ENCODE measurements around the gene TMEM98.
"Not testable (repeated sequence)": the region's sequence is repeated elsewhere in the genome, so short reads cannot be mapped to it uniquely, and the experiment has no call there.

The TMEM98 gene

GRCh38 chr17:32917842-32918241 is 10.1 kb upstream of the TMEM98 start:
- Histone ChIP-seq H3K4me1 (ENCODE audit: control insufficient read depth, insufficient read depth, low read length) (no peaks in the 10 kb centered on the region), H3K9ac (ENCODE audit: low read depth, low read length) (no peak overlapping the region), H3K36me3 (ENCODE audit: control insufficient read depth, insufficient read depth, low read length) (no peaks in the 10 kb centered on the region), H3K27me3 (ENCODE audit: control insufficient read depth, insufficient read depth, low read length) (no peaks in the 10 kb centered on the region), H3K4me3 (ENCODE audit: low read depth, low read length) (no peak overlapping the region), H3K9me3 (ENCODE audit: control insufficient read depth, insufficient read depth, low read length) (no peaks in the 10 kb centered on the region)

- H3K9ac ChIP-seq (ENCODE audit: low read depth, low read length); H3K4me1 ChIP-seq (ENCODE audit: control insufficient read depth, insufficient read depth, low read length); H3K4me3 ChIP-seq (ENCODE audit: low read depth, low read length); H3K36me3 ChIP-seq (ENCODE audit: control insufficient read depth, insufficient read depth, low read length); H3K27me3 ChIP-seq (ENCODE audit: control insufficient read depth, insufficient read depth, low read length); H3K9me3 ChIP-seq (ENCODE audit: control insufficient read depth, insufficient read depth, low read length): not testable (repeated sequence)
These were observed 8.1 kb upstream of the TMEM98 start for GRCh38 chr17:32919876-32920275.

- Histone ChIP-seq H3K4me1 (ENCODE audit: control insufficient read depth, insufficient read depth, low read length) (no peaks in the 10 kb centered on the region), H3K9me3 (ENCODE audit: control insufficient read depth, insufficient read depth, low read length) (no peaks in the 10 kb centered on the region), H3K36me3 (ENCODE audit: control insufficient read depth, insufficient read depth, low read length) (no peaks in the 10 kb centered on the region), H3K4me3 (ENCODE audit: low read depth, low read length) (no peak overlapping the region), H3K9ac (ENCODE audit: low read depth, low read length) (no peak overlapping the region), H3K27me3 (ENCODE audit: control insufficient read depth, insufficient read depth, low read length) (no peaks in the 10 kb centered on the region)
These were observed 7.7 kb upstream of the TMEM98 start for GRCh38 chr17:32920293-32920692.

GRCh38 chr17:32921017-32921416 is 6.9 kb upstream of the TMEM98 start:
- H3K9ac ChIP-seq (ENCODE audit: low read depth, low read length): no peak overlapping the region
- H3K4me1 ChIP-seq (ENCODE audit: control insufficient read depth, insufficient read depth, low read length): no peaks in the 10 kb centered on the region
- H3K27me3 ChIP-seq (ENCODE audit: control insufficient read depth, insufficient read depth, low read length): no peaks in the 10 kb centered on the region
- no peaks in the 10 kb centered on the region for H3K9me3 ChIP-seq (ENCODE audit: control insufficient read depth, insufficient read depth, low read length)
- H3K36me3 ChIP-seq (ENCODE audit: control insufficient read depth, insufficient read depth, low read length): no peaks in the 10 kb centered on the region
- no peak overlapping the region for H3K4me3 ChIP-seq (ENCODE audit: low read depth, low read length)

GRCh38 chr17:32923905-32924304 is 4.0 kb upstream of the TMEM98 start:
- H3K9me3 ChIP-seq (ENCODE audit: control insufficient read depth, insufficient read depth, low read length); H3K4me3 ChIP-seq (ENCODE audit: low read depth, low read length); H3K36me3 ChIP-seq (ENCODE audit: control insufficient read depth, insufficient read depth, low read length); H3K4me1 ChIP-seq (ENCODE audit: control insufficient read depth, insufficient read depth, low read length); H3K9ac ChIP-seq (ENCODE audit: low read depth, low read length): not testable (repeated sequence)
- H3K27me3 ChIP-seq (ENCODE audit: control insufficient read depth, insufficient read depth, low read length): peaks cover 11% of the 10 kb centered on the region

- Histone ChIP-seq H3K36me3 (ENCODE audit: control insufficient read depth, insufficient read depth, low read length) (no peaks in the 10 kb centered on the region), H3K4me3 (ENCODE audit: low read depth, low read length) (no peak overlapping the region), H3K27me3 (ENCODE audit: control insufficient read depth, insufficient read depth, low read length) (peaks cover 12% of the 10 kb centered on the region), H3K4me1 (ENCODE audit: control insufficient read depth, insufficient read depth, low read length) (peaks cover 16% of the 10 kb centered on the region), H3K9ac (ENCODE audit: low read depth, low read length) (no peak overlapping the region), H3K9me3 (ENCODE audit: control insufficient read depth, insufficient read depth, low read length) (no peaks in the 10 kb centered on the region)
These were observed 1.8 kb upstream of the TMEM98 start for GRCh38 chr17:32926183-32926582.

GRCh38 chr17:32926789-32927188 is 1.2 kb upstream of the TMEM98 start:
- peaks cover 12% of the 10 kb centered on the region for H3K27me3 ChIP-seq (ENCODE audit: control insufficient read depth, insufficient read depth, low read length)
- peaks cover 16% of the 10 kb centered on the region for H3K4me1 ChIP-seq (ENCODE audit: control insufficient read depth, insufficient read depth, low read length)
- H3K9ac ChIP-seq (ENCODE audit: low read depth, low read length); H3K9me3 ChIP-seq (ENCODE audit: control insufficient read depth, insufficient read depth, low read length); H3K36me3 ChIP-seq (ENCODE audit: control insufficient read depth, insufficient read depth, low read length); H3K4me3 ChIP-seq (ENCODE audit: low read depth, low read length): not testable (repeated sequence)

- no peak overlapping the region for H3K9ac ChIP-seq (ENCODE audit: low read depth, low read length)
- H3K36me3 ChIP-seq (ENCODE audit: control insufficient read depth, insufficient read depth, low read length): no peaks in the 10 kb centered on the region
- peak overlapping the region; percentile 58 for H3K4me3 ChIP-seq (ENCODE audit: low read depth, low read length)
- H3K4me1 ChIP-seq (ENCODE audit: control insufficient read depth, insufficient read depth, low read length): peaks cover 16% of the 10 kb centered on the region
- H3K27me3 ChIP-seq (ENCODE audit: control insufficient read depth, insufficient read depth, low read length): peaks cover 12% of the 10 kb centered on the region
- no peaks in the 10 kb centered on the region for H3K9me3 ChIP-seq (ENCODE audit: control insufficient read depth, insufficient read depth, low read length)
These were observed 691 bp upstream of the TMEM98 start for GRCh38 chr17:32927201-32927723.

- Histone ChIP-seq H3K4me3 (ENCODE audit: low read depth, low read length) (peak overlapping the region; percentile 71), H3K36me3 (ENCODE audit: control insufficient read depth, insufficient read depth, low read length) (no peaks in the 10 kb centered on the region)
These were observed 908 bp downstream of the TMEM98 start for GRCh38 chr17:32928586-32929535.

GRCh38 chr17:32929588-32929987 is 1.6 kb downstream of the TMEM98 start:
- H3K36me3 ChIP-seq (ENCODE audit: control insufficient read depth, insufficient read depth, low read length): no peaks in the 10 kb centered on the region
- H3K4me3 ChIP-seq (ENCODE audit: low read depth, low read length): peak overlapping the region; percentile 71
- no peak overlapping the region for H3K9ac ChIP-seq (ENCODE audit: low read depth, low read length)

More at GRCh38 chr17:32928586-32929535, 908 bp downstream of the TMEM98 start:
- peaks cover 12% of the 10 kb centered on the region for H3K27me3 ChIP-seq (ENCODE audit: control insufficient read depth, insufficient read depth, low read length)
- peak overlapping the region; percentile 38 for H3K9ac ChIP-seq (ENCODE audit: low read depth, low read length)
- H3K9me3 ChIP-seq (ENCODE audit: control insufficient read depth, insufficient read depth, low read length): no peaks in the 10 kb centered on the region
- peaks cover 16% of the 10 kb centered on the region for H3K4me1 ChIP-seq (ENCODE audit: control insufficient read depth, insufficient read depth, low read length)

GRCh38 chr17:32930512-32930911 is 2.6 kb downstream of the TMEM98 start:
- H3K27me3 ChIP-seq (ENCODE audit: control insufficient read depth, insufficient read depth, low read length): peaks cover 12% of the 10 kb centered on the region
- H3K36me3 ChIP-seq (ENCODE audit: control insufficient read depth, insufficient read depth, low read length): no peaks in the 10 kb centered on the region
- H3K4me1 ChIP-seq (ENCODE audit: control insufficient read depth, insufficient read depth, low read length): peaks cover 16% of the 10 kb centered on the region
- no peak overlapping the region for H3K4me3 ChIP-seq (ENCODE audit: low read depth, low read length)
- no peaks in the 10 kb centered on the region for H3K9me3 ChIP-seq (ENCODE audit: control insufficient read depth, insufficient read depth, low read length)
- no peak overlapping the region for H3K9ac ChIP-seq (ENCODE audit: low read depth, low read length)

More at GRCh38 chr17:32929588-32929987, 1.6 kb downstream of the TMEM98 start:
- H3K4me1 ChIP-seq (ENCODE audit: control insufficient read depth, insufficient read depth, low read length): peaks cover 16% of the 10 kb centered on the region
- H3K9me3 ChIP-seq (ENCODE audit: control insufficient read depth, insufficient read depth, low read length): no peaks in the 10 kb centered on the region
- peaks cover 12% of the 10 kb centered on the region for H3K27me3 ChIP-seq (ENCODE audit: control insufficient read depth, insufficient read depth, low read length)

- no peaks in the 10 kb centered on the region for H3K9me3 ChIP-seq (ENCODE audit: control insufficient read depth, insufficient read depth, low read length)
- peaks cover 3% of the 10 kb centered on the region for H3K36me3 ChIP-seq (ENCODE audit: control insufficient read depth, insufficient read depth, low read length)
- H3K9ac ChIP-seq (ENCODE audit: low read depth, low read length): no peak overlapping the region
- H3K4me1 ChIP-seq (ENCODE audit: control insufficient read depth, insufficient read depth, low read length): peaks cover 17% of the 10 kb centered on the region
- H3K27me3 ChIP-seq (ENCODE audit: control insufficient read depth, insufficient read depth, low read length): peaks cover 12% of the 10 kb centered on the region
- no peak overlapping the region for H3K4me3 ChIP-seq (ENCODE audit: low read depth, low read length)
These were observed 3.7 kb downstream of the TMEM98 start for GRCh38 chr17:32931686-32932085.
